GM18868 (cell line): ENCODE results near the gene N4BP2L1.
"Not testable (repeated sequence)": the region's sequence is repeated elsewhere in the genome, so short reads cannot be mapped to it uniquely, and the experiment has no call there.

Source experiments
- ATAC-seq: cut with Tn5 transposase; IDR thresholded peaks from one replicate; pipeline ENCODE4 v1.9.1; 2021; ENCODE audit warnings: mild to moderate bottlenecking, moderate library complexity; ENCODE audit not compliant: unreplicated experiment

Gene N4BP2L1

GRCh38 chr13:32391101-32391619, 36.8 kb downstream of the N4BP2L1 start:
- no peak for ATAC-seq

DNA sequence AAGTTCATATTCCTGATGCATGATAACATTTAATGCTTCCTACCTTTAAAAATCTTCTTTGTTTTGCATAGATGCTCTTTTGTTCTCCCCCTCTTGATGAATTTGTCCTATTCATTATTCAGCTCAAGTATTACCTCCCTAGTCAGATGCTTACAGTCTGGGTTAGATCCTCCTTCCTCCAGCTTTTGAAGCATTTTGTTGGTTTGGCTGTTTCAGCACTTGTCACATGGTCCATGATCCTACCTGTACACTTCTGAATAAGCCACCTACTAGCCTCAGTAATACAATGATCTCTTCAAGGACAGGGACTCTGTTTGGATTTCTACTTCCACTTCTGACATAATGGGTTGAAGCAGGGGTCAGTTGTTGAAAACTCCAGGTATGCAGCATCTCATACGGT, 37.4 kb downstream of the N4BP2L1 start:
- ATAC-seq: no peak

GRCh38 chr13:32390048-32390447, 37.9 kb downstream of the N4BP2L1 start:
- peak; percentile 51 for ATAC-seq

DNA sequence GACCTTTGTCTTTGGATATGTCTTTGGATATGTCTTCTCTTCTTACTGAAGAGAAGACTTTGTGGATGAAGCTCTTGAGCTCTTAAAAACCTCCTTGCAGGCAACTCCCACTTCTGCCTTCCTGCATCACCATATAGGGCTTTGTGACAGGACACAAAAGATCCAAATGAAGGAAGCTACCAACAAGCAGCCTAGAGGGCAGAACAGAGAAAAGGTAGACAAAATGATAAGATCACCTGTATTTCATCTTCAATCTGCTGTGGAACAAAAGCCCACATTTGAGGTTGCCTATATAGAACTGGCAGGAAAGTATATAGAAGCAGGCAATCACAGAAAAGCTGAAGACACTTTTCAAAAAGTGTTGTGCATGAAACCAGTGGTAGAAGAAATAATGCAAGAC, 42.5 kb downstream of the N4BP2L1 start:
- ATAC-seq: no peak

- peak; percentile 49 for ATAC-seq
These were observed 43.2 kb downstream of the N4BP2L1 start for GRCh38 chr13:32384702-32385101.

GRCh38 chr13:32383836-32384618, 43.9 kb downstream of the N4BP2L1 start:
- ATAC-seq: no peak

DNA sequence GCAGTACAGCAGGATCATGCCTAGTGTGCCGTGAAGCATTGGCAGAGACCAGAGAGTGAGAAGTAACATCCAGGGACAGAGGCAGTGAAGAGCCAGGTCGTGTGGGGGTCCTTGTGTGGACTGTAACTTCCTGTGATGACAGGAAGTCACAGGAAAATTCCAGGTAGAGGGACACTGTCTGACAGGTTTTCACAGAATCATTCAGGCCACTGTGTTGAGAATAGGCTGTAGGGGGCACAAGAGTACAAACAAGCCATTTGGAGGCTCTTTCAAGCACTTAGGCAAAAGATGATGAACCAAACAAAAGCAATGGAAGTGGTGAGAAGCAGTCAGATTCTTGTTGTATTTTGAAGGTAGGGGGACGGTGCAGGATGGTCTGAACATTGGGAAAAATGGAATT, 46.4 kb downstream of the N4BP2L1 start:
- ATAC-seq: no peak

GRCh38 chr13:32378012-32378411, 49.9 kb downstream of the N4BP2L1 start:
- ATAC-seq: no peak

- no peak for ATAC-seq
These were observed 51.1 kb downstream of the N4BP2L1 start for GRCh38 chr13:32376642-32377415.

DNA sequence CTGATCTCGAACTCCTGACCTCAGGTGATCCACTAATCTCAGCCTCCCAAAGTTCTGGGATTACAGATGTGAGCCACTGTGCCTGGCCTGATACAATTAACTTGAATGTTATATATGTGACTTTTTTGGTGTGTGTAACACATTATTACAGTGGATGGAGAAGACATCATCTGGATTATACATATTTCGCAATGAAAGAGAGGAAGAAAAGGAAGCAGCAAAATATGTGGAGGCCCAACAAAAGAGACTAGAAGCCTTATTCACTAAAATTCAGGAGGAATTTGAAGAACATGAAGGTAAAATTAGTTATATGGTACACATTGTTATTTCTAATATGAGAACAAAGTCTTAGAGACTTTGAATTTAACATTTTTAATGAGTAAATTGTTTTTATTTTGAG, 57.1 kb downstream of the N4BP2L1 start:
- no peak for ATAC-seq

DNA sequence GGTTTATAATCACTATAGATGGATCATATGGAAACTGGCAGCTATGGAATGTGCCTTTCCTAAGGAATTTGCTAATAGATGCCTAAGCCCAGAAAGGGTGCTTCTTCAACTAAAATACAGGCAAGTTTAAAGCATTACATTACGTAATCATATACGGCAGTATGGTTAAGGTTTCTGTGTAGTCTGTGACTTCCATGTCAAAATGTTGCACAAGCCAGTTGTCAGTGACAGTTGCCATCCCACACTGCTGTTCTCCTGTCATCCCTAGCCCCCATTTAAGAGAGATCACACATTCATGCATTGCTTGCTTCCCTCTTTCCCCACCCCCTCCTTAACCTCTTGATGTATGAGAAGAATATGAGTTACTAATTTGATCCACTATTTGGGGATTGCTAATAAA, 65.4 kb downstream of the N4BP2L1 start:
- no peak for ATAC-seq

- ATAC-seq: not testable (repeated sequence)
These were observed 72.0 kb downstream of the N4BP2L1 start for GRCh38 chr13:32355935-32356334.

DNA sequence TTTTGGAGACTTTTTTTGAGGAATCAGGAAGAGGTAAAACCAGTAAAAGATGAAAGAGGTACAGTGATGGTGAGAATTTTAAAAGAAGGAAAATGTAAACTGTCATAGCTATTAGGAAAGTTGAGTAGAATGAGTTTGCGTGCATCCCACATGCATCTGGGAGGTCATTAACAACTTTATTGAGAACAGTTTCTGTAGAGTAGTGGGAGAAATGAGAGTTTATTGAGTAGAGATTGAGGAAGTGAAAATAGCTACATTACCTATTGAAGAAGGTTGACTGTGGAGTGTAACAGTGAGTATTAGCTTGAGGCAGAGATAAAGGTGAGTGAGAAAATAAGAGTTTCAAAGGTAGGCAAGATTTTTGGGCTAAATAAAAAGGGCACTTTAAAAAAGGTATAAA, 73.9 kb downstream of the N4BP2L1 start:
- no peak for ATAC-seq

DNA sequence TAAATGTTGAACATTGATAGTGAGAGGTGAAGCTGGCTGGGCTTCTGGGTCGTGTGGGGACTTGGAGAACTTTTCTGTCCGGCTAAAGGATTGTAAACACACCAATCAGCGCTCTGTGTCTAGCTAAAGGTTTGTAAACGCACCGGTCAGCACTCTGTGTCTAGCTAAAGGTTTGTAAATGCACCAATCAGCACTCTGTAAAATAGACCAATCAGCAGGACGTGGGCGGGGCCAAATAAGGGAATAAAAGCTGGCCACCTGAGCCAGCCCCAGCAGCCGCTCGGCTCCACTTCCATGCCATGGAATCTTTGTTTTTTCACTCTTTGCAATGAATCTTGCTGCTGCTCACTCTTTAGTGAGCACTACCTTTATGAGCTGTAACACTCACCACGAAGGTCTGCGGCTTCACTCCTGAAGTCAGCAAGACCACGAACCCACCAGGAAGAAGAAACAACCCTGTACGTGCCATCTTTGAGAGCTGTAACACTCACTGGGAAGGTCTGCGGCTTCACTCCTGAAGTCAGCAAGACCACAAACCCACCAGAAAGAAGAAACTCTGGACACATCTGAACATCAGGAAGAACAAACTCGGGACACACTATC, 77.0 kb downstream of the N4BP2L1 start:
- ATAC-seq: not testable (repeated sequence)
